Measurements from ENCODE around the gene TRIM25.

DNA sequence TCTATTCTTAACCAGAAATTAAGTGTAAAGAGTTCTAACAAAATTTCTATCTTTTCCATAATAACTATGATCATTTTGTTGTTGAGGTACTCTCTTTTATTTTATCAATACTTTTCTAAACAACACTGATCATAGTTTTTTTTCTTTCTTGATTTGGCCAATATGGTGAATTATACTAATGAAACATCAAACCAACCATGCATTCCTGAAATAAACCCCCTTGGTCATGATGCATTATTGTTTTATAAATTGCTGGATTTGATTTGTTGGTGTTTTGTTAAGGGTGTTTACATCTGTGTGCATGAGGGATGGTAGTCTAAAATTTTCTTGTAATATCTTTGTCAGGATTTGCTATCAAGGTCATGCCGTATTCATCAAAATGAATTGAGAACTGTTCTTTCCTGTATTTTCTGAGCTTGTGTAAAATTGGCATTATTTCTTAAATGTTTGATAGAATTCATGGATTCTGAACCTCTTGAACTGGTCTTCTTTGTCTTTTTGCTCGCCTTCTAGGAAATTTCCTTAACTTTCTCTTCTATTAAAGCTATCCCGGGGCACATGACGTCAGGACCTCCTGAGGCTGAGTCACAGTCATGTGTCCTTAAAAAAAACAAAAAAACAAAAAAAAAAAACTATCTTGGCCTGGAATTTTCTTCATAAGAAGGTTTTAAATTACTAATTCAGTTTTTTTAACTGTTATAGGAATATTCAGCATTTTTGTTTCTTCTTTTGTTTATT lies 3.9 kb upstream of the TRIM25 start:
- TF ChIP-seq CTCF (IDR thresholded peaks at IDR 0.05) (no peak), POLR2A (IDR thresholded peaks at IDR 0.05) (no peak)
